ENCODE measurements around the gene ZNF362. TPM values are rescaled to one million over a fixed set of nuclear protein-coding genes. Genes with fewer than 3 reads are reported as not detected.
A peak's percentile ranks its signal among the peaks of the same experiment; 100 is the strongest.

ZNF362 gene
- total RNA-seq, 1 donor from 2014 or later, result 32.4 TPM

DNA sequence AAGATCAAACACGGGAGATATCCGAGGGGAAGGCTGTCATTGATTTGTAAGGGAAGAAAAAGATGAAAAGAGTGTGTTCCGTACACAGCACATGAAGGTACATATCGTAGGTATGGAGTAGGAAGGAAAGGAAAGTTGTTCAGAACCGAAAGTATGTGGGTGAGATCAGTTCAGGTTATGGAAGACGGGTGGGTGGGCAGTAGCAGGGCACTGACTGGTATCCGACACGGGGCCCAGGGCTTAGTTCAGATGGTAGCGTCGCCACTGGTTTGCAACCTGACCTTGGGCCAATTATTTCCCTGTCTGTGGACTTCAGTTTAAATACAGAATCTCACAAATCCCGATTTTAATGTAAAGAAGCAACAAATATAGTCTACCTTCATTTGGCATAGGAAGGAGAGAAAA lies 92.4 kb downstream of the ZNF362 start:
- intact Hi-C loops (cut with micrococcal nuclease), result no loop called here
- no peak for TF ChIP-seq CTCF (IDR thresholded peaks at IDR 0.05; ENCODE audit: borderline replicate concordance)
- Histone ChIP-seq H3K27me3 (ENCODE audit: low read depth) (no peaks in the 10 kb centered on the region), H3K4me1 (peaks cover 68% of the 10 kb centered on the region), H3K9me3 (replicated peaks) (no peaks in the 10 kb centered on the region), H3K36me3 (peaks cover 7% of the 10 kb centered on the region), H3K4me3 (peak overlapping the region; percentile 92), H3K27ac (replicated peaks) (peak overlapping the region; percentile 99)
- DNase-seq, result no peak

GRCh38 chr1:33349081-33349759 lies 92.9 kb downstream of the ZNF362 start:
- Histone ChIP-seq H3K4me3 (peak overlapping the region; percentile 92), H3K27me3 (ENCODE audit: low read depth) (no peaks in the 10 kb centered on the region), H3K4me1 (peaks cover 62% of the 10 kb centered on the region), H3K36me3 (peaks cover 5% of the 10 kb centered on the region), H3K27ac (replicated peaks) (peak overlapping the region; percentile 99), H3K9me3 (replicated peaks) (no peaks in the 10 kb centered on the region)
- intact Hi-C loops (cut with micrococcal nuclease), result no loop called here
- DNase-seq, result peak; percentile 60
- no peak for TF ChIP-seq CTCF (IDR thresholded peaks at IDR 0.05; ENCODE audit: borderline replicate concordance)

GRCh38 chr1:33349778-33350610 lies 93.7 kb downstream of the ZNF362 start:
- Histone ChIP-seq H3K4me1 (peaks cover 55% of the 10 kb centered on the region), H3K9me3 (replicated peaks) (no peaks in the 10 kb centered on the region), H3K36me3 (peaks cover 5% of the 10 kb centered on the region), H3K27ac (replicated peaks) (peak overlapping the region; percentile 99), H3K27me3 (ENCODE audit: low read depth) (no peaks in the 10 kb centered on the region), H3K4me3 (peak overlapping the region; percentile 92)
- intact Hi-C loops (cut with micrococcal nuclease), result no loop called here
- no peak for TF ChIP-seq CTCF (IDR thresholded peaks at IDR 0.05; ENCODE audit: borderline replicate concordance)
- DNase-seq, result peak; percentile 91

Small RNAs within 50 kb of the gene (microRNA-seq; reads per million reads assigned to microRNA genes)
- 57.4 reads per million, percentile 50 among the genes with 10 or more reads in this experiment for gene MIR3605

Other genes starting within 250 kb of the ZNF362 start
- gene AK2, start 219.6 kb upstream of the ZNF362 start, total RNA-seq, result 121 TPM
- gene AZIN2, start 175.3 kb upstream of the ZNF362 start, total RNA-seq, result 2.8 TPM
- gene TRIM62, start 74.4 kb upstream of the ZNF362 start, total RNA-seq, result 2.3 TPM
- not detected for gene A3GALT2, start 64.6 kb downstream of the ZNF362 start, total RNA-seq
- gene PHC2, start 174.6 kb downstream of the ZNF362 start, total RNA-seq, result 105 TPM
- 5.7 TPM for gene ZSCAN20, start 216.2 kb downstream of the ZNF362 start, total RNA-seq

Measured in left ventricle myocardium inferior (tissue), 1 donor.